ENCODE measurements around the gene NMD3.

Gene NMD3

DNA sequence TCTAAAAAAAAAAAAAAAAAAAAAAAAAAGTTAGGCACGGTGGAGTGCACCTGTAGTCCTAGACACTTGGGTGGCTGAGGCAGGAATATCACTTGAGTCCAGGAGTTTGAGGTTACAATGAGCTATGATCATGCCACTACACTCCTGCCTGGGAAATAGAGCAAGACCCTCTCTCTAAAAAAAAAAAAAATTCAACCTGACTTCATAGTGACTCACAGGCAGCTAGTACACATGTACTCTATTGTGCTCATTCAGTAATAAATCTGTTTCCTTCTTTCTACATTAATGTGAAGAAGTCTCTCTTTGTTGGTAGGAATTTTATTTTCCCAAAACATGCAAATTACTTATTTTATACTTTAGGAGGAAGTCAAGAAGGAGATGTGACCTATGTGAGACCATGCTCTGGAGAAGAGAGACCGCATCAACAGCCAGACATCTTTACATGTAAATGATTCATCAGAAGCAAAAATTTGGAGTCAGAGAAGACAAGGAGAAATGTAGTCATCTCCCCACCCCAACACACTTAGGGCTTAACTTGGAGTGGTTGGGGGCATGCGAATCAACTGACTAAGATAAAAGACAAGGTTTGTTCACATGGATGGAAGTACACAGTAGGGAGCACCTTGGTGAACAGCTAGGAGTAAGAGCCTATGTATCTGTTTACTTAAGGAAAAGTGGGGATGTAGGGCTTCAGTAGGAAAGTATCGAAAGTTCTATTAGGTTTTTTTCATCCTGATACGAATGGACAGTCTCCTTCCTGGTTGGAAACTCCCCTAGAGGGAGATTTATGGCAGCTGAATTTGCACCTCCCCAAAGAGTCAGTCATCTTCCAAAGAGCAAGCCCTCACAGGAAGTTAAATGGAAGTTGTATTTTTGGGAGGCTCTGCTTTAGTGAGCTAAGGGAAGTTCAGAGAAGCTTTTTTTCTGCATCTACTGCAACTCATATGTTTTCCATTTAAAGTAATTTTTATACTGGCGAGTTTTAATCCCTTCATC lies 23.0 kb upstream of the NMD3 start:
- TF ChIP-seq, protein P1, sequence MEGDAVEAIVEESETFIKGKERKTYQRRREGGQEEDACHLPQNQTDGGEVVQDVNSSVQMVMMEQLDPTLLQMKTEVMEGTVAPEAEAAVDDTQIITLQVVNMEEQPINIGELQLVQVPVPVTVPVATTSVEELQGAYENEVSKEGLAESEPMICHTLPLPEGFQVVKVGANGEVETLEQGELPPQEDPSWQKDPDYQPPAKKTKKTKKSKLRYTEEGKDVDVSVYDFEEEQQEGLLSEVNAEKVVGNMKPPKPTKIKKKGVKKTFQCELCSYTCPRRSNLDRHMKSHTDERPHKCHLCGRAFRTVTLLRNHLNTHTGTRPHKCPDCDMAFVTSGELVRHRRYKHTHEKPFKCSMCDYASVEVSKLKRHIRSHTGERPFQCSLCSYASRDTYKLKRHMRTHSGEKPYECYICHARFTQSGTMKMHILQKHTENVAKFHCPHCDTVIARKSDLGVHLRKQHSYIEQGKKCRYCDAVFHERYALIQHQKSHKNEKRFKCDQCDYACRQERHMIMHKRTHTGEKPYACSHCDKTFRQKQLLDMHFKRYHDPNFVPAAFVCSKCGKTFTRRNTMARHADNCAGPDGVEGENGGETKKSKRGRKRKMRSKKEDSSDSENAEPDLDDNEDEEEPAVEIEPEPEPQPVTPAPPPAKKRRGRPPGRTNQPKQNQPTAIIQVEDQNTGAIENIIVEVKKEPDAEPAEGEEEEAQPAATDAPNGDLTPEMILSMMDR (conservative IDR thresholded peaks at IDR 0.05; ENCODE audit: low read depth, low read length): no peak
- no peak for DNase-seq (ENCODE audit: low read depth)
- H3K4me3 ChIP-seq (ENCODE audit: low read depth, low read length): no peak overlapping the region

DNA sequence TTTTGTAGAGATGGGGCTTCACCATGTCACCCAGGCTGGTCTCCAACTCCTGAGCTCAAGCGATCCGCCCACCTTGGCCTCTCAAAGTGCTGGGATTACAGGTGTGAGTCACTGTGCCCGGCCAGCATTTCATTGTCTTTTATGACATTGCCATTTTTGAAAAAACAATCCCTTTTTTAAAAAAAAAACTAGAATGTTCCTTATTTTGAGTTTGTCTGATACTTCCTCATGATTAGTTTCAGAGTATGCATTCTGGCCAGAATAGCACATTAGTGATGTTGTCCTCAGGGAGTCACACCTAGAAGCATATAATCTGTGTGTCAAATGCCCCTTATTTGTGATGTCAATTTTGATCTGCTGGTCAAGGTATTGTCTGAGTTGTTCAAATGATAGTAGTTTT lies 21.2 kb upstream of the NMD3 start:
- TF ChIP-seq, protein P1 (conservative IDR thresholded peaks at IDR 0.05; ENCODE audit: low read depth, low read length): no peak
- H3K4me3 ChIP-seq (ENCODE audit: low read depth, low read length): no peak overlapping the region
- no peak for DNase-seq (ENCODE audit: low read depth)

DNA sequence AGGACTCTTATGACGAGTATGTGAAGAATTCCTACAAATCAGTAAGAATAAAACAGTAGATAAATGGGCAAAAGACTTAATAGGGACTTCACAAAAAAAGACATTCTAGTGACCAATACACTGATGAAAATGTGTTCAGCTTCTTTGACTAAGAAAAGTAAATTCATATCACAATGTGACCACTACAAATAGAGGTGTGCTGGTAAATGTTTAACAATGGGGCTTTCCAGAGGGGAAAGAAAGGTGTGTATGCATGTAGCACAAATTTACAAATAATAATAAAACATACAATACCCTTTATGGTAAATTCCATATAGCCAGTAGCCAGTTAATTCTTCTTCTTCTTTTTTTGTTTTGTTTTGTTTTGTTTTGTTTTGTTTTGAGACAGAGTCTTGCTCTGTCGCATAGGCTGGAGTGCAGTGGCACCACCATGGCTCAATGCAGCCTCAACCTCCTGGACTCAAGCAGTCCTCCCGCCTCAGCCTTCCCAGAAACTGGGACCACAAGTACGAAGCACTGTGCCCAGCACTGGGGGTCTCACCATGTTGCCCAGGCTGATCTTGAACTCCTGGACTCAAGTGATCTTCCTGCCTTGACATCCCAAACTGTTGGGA lies 17.5 kb upstream of the NMD3 start:
- TF ChIP-seq, protein P1 (conservative IDR thresholded peaks at IDR 0.05; ENCODE audit: low read depth, low read length): no peak
- H3K4me3 ChIP-seq (ENCODE audit: low read depth, low read length): no peak overlapping the region
- no peak for DNase-seq (ENCODE audit: low read depth)

DNA sequence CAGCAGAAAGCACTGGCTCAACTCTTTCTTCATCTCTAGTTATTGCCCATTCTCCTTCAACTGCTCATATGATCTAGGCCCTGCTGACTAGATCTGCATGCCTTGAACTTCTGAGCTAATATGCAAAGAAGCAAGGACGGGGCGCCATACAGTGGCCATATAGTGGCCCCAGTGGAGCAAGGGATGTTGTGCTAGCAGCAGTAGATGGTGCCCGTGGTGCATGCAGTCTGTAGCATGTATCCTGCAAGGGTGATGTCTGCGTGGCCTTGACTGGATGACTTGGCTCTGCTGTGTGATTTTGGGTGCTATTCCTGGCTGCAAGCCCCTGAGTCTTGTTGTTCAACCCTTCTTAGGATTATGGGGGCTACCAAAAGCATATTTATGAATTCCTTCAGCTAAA lies 12.2 kb upstream of the NMD3 start:
- H3K4me3 ChIP-seq (ENCODE audit: low read depth, low read length): no peak overlapping the region
- TF ChIP-seq, protein P1 (conservative IDR thresholded peaks at IDR 0.05; ENCODE audit: low read depth, low read length): peak; percentile 6
- no peak for DNase-seq (ENCODE audit: low read depth)

DNA sequence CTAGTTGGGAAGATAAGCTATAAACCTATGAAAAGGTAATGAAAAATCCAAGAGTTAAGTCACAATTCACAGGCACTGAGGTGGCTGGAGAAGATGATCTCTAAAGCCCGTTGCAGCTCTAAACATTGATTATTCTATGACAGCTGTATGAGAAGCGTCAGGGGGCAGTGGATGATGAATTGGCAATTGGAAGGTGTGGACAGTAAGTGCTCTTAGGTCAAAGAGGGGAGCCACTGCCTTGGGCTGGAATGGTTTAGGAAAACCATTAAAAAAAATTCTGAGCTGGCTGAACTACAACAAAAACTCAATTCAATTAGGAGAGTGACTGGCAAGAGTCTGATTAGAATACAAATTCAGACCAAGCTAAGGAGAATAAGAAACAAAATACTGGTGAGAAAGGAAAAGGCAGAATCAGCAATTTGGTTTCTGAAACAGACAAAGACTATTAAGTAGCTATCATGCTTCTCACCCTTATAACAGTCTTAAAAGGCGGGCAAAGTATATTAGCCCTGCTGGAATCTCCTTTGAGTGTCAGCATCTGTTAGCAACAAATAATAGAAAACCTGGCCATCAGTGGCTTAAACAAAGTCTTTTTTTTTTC lies 8.8 kb upstream of the NMD3 start:
- no peak for DNase-seq (ENCODE audit: low read depth)
- H3K4me3 ChIP-seq (ENCODE audit: low read depth, low read length): no peak overlapping the region
- TF ChIP-seq, protein P1 (conservative IDR thresholded peaks at IDR 0.05; ENCODE audit: low read depth, low read length): no peak

DNA sequence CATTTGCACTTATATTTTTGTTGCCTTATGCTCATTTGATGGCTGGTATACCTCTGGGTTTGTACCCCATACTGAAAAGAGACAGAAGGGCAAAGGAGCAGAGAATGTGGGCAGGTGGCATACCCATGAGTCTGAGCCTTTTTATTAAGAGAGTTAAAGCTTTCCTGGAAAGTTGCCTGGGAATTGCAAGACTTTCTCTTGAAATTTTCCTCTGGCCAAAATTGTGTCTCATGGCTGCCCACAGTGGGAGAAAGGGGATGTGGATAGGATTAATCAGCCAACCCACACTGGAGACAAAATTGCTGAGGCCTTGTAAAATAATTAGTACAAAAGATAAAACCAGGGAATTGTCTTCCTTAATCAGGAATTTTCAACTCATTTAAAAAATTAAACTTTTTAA lies 8.2 kb upstream of the NMD3 start:
- TF ChIP-seq, protein P1 (conservative IDR thresholded peaks at IDR 0.05; ENCODE audit: low read depth, low read length): no peak
- no peak overlapping the region for H3K4me3 ChIP-seq (ENCODE audit: low read depth, low read length)
- no peak for DNase-seq (ENCODE audit: low read depth)

Data from choroid plexus epithelial cell (primary cell).